Stimulated activated CD8-positive, alpha-beta memory T cell treated with anti-CD3 and anti-CD28 coated beads, Interleukin-2, amount 100 ng/mL, for 48 hours (primary cell): ENCODE results near the gene CLIP4.
"Not testable (repeated sequence)": the region's sequence is repeated elsewhere in the genome, so short reads cannot be mapped to it uniquely, and the experiment has no call there.

Experiments used
- DNase-seq, 2 donors: peaks; one replicate each; pipeline ENCODE4 v3.0.0-alpha.2; 2020; ENCODE audit warnings: low read depth in 2 of 2

The CLIP4 gene

DNA sequence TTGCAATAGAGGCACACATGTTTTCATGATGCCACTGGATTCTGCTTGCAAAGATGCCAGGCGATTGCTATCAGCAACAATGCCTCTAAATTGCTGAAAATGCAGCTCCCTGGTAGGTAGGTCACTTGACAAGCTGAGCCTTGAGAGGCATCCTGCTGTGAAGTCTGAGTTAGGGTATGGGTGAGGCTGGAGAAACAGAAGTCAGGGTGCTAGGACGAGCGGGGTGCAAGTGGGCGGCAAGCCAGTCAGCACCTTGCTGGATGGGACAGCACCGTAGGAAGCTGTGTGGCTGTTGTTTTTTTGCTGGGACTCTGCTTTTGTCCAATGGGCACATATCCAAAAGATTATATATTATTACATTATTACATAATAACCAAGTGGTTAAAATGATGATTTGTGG is 10.5 kb upstream of the CLIP4 start:
- no peak for DNase-seq

DNA sequence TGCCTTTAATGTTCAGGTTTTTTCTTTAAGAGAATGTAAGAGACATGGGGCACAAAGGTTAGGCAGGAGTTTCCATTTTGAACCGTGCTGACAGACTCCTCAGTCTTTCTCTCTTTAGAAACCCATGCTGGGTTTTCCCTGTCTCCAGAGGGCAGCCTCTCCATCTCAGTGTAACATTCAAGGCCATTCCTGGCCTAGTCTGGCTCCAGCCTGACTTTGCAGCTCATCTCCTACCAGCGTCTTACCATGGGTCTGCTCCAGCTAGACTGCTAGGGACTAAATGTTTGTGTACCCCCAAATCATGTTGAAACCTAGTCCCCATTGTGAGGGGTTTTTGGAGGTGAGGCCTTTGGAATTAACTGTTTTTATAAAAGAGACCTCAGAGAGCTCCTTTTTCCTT is 9.8 kb upstream of the CLIP4 start:
- no peak for DNase-seq

DNA sequence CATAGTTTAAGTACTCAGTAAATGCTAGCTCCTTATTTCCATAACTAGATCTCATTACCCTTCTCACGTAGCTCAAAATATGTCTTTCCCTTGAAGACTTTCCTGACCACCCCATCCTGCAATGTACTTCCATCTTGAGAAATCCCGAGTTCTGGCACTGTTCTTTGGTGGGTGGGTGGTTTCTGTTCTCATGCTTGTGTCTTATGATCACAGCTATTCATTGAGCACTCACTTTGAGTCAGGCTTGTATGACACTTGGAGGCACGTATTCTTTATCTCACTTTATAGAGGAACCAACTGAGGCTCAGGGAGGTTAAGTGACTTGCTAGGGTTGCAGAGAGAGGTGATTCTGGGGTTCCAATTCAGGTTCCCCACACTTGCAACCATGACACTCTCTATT is 9.0 kb upstream of the CLIP4 start:
- no peak for DNase-seq

GRCh38 chr2:29106980-29107388 is 8.2 kb upstream of the CLIP4 start:
- DNase-seq = no peak

DNA sequence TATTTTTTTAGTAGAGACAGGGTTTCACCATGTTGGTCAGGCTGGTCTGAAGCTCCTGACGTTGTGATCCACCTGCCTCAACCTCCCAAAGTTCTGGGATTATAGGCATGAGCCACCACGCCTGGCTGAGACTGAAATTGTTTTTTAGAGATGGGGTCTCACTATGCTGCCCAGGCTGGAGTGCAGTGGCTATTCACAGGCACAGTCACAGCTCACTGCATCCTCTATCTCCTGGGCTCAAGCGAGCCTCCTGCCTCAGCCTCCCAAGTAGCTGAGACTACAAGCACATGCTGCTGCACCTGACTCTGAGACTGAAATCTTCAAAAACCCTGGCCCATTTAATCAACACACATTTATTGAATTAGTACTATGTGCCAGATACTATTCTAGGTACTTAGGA is 7.7 kb upstream of the CLIP4 start:
- DNase-seq = not testable (repeated sequence)

DNA sequence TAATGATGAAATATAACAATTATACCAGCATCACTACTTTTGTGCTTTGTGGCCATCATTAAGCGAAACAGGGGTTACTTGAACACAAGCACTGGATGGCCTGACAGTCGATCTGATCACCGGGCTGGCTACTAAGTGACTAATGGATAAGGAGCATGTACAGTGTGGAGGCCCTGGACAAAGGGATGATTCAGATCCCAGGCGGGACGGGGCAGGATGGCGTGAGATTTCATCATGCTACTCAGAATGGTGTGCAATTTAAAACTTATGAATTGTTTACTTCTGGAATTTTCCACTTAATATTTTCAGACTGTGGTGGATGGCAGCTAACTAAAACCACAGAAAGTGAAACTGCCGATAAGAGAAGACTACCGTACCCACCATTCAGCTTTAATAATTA is 7.0 kb upstream of the CLIP4 start:
- no peak for DNase-seq

DNA sequence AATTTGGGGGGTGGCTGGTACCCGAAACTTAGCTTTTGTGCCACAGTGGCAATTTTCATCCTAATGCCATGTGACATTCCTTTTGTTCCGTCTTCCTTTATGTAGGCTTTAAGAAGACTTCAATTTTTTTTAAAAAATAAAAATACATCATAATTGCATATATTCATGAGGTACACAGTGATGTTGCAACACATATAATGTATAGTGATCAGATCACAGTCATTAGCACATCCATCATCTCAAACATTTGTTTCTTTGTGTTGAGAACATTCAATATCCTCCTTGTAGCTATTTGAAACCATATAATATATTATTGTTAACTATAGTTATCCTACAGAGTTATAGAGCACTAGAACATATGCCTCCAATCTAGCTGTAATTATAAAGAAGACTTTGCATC is 6.0 kb upstream of the CLIP4 start:
- no peak for DNase-seq

- DNase-seq = no peak
These were observed 4.2 kb upstream of the CLIP4 start for GRCh38 chr2:29110916-29111535.

DNA sequence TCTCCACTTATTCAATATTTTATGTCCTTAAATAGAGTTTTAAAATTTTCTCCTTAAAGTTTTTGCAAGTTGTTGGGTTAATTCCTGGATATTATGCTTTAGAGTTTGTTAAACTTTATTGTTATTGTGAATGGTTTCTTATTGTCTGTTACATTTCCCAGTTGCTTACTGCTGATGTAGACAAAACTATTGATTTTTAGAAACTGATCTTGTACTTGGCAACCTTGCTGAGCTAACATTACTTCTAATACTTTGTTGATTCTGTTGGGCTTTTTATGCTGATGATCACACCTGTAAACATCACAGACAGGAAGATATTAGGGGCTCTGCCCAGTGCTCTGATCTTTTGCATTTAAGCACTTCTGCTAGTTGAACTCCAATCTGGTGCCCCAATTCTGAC is 2.8 kb upstream of the CLIP4 start:
- DNase-seq = no peak

DNA sequence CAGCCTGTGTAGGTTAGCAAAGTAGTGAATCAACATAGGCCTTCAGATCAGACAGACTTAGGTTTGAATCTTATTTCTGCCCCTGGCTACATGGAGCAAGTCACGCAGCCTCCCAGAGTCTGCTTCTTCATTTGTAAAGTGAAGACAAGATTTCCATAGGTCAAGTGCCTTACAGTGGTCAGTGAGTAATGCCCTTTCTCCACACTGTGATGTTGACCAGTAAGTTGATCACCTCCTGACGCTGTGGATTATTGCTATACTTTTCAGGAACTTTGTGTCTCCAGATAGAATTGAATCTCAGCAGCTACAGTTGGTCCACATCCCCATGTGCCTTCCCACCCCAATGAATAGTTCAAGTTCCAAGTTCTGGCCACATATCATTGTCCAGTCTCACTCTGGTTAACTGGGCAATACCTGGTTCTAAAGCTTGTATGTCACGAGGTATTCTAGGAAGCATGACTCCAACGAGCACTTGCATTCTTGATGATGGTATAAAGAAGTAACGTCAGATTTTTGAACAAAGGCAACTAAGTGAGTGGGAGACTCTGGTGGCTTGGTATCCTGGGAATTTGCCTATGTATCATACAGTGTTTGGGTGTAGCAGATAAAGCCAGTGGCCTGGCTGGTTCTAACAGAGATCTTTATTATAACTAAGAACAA is 2.1 kb upstream of the CLIP4 start:
- DNase-seq = no peak

DNA sequence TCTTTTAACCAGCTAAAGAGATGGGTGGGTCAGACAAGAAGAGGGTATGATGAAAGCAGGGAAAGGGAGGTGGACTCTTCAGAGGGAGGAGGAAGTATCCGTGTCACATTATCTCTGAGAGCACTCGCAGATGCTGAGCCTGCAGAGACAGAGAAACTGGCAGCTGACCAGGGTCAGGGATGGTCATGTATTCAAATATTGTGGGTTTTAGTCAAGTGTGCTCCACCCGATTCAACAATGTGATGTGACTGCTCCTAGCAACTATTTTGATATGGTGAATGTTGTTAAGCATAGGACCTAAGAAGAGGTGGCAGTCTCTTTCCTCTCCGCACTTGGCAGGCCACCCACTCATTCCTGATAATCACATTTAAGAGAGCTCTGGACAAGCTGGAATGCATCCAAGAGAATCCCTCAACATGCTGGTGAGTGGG is 1.3 kb upstream of the CLIP4 start:
- no peak for DNase-seq

- no peak for DNase-seq
These were observed 649 bp upstream of the CLIP4 start for GRCh38 chr2:29114586-29114945.

- DNase-seq = peak; percentile 14 to 40
These were observed 874 bp downstream of the CLIP4 start for GRCh38 chr2:29115797-29116781.

DNA sequence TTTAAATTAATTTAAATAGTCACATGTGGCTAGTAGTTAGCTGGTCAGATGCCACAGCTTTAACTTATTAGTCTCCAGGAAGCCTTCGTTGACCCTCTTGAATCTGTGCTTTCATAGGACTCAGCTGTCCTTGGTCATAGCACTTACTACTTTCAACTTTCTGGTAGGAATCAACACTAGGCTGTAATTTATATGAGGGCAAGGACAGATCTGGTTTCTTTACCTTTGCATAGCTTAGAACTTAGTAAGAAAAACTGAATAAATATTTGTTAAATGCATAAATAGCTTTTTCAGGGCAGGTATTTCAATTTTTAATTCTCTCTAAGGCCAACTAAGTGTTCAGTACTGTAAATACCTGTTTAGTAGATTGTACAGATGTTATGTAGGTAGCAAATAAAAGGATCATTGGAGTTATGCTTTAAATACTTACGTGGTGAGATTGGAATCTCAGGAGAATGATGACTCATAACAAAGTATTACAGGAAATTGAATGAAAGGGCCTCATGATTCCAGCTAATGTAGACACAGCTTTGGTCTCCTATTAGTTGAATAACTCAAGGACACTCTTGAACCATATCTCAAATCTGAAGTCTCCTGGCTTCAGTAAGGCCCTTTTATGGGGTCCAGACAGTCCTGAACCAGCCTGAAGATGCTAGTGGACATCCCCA is 2.6 kb downstream of the CLIP4 start:
- no peak for DNase-seq

GRCh38 chr2:29119211-29119610 is 4.0 kb downstream of the CLIP4 start:
- DNase-seq = no peak

GRCh38 chr2:29120846-29121245 is 5.6 kb downstream of the CLIP4 start:
- no peak for DNase-seq

GRCh38 chr2:29123617-29124349 is 8.6 kb downstream of the CLIP4 start:
- DNase-seq = no peak

DNA sequence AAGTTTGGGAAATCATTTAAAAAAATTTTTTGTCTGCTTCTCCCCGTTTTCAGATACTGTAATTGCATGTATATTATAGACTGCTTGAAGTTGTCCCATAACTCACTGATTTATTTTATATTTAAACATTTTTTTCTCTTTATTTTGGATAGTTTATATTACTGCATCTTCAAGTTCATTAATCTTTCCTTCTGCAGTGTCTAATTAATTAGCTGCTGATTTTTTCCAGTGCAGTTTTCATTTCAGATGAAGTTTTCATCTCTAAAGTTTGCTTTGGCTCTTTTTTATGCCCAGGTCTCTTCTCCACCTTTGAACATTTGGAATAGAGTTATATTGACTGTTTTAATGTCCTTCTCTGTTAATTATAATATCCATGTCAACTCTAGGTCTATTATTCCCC is 9.3 kb downstream of the CLIP4 start:
- DNase-seq = no peak

GRCh38 chr2:29129586-29130281 is 14.5 kb downstream of the CLIP4 start:
- DNase-seq = no peak

- DNase-seq = no peak
These were observed 15.1 kb downstream of the CLIP4 start for GRCh38 chr2:29130295-29130694.

DNA sequence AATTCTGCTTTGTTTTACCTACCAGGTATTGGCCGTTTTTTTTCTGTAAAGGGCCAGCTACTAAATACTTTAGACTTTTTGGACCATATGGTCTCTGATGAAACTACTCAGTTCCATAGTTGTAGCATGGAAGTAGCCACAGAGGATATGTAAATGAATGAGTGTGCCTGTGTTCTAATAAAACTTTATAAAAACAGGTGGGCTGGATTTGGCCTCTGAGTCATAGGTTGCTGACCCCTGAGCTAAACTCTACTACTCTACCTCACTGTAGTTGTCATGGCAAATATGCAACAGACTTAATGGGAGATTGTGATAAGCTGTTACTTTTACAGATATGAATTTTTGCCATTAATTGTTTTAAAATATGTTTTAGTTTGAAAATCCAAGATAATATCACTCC is 19.7 kb downstream of the CLIP4 start:
- DNase-seq = no peak
